Activated CD4-positive, alpha-beta T cell treated with anti-CD3 and anti-CD28 coated beads for 48 hours (primary cell): ENCODE data around the gene MAGIX.

ENCODE experiments used
- DNase-seq: peaks from one replicate; pipeline ENCODE4 v3.0.0-alpha.2; 2020

The MAGIX gene

GRCh38 chrX:49209434-49210251 lies 47.1 kb downstream of the MAGIX start:
- no peak for DNase-seq

DNA sequence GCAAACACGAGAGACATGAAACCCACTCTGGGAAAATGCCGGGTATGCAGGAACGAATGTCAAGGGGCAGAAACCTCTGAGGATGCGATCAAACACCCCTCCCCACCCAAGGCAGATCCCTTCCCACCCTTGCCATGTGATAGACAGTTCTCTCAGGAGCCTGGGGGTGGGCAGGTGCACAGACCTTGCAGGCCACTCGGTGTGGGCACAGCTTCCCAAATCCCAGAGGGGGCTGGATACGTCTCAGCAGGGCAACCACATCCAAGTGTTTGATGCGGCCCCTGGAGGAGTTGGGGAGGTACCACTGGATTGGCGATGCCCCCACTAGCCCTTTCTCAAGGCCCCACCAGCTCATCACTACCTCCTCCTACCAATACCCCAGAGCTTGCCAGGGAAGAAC lies 47.8 kb downstream of the MAGIX start:
- no peak for DNase-seq

DNA sequence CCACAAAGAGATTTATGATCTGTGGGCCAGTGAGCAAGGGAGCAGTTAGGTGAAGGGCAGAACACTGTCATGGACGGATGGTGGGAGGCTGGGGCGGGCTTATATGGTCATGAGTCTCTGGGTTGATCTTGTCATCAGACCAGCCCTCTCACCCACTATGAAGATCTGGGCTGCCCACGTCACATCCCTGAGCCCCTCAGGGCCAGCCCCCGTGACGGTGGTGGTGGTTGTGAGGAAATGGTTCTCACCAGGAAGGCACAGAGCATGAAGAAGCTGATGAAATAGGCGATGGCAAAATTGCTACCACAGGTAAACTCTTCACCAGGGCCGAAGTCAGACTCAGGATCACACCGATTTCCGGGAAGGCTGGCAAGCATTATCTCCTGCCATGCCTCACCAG lies 48.5 kb downstream of the MAGIX start:
- no peak for DNase-seq

DNA sequence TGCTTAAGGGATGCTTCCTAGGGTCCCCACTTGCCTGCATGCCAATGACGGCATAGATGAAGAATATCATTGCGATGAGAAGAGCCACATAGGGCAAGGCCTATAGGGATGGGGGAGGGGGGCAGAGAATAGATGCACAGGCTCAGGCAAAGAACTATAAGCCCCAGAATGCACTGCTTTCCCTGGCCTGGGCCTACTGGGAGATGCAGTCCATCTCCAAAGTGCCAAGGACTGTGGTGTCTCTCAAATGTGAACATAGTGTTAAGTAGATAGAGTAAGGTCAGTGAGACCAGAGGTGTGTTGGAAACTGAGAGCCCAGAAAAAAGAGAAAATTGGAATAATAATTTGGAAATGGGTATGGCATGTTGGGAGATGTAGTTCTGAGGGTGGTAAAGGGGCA lies 49.7 kb downstream of the MAGIX start:
- DNase-seq = no peak

- no peak for DNase-seq
These were observed 50.3 kb downstream of the MAGIX start for GRCh38 chrX:49212861-49213260.

- no peak for DNase-seq
These were observed 51.9 kb downstream of the MAGIX start for GRCh38 chrX:49214416-49214815.

- no peak for DNase-seq
These were observed 52.5 kb downstream of the MAGIX start for GRCh38 chrX:49214996-49215526.
